Activated CD8-positive, alpha-beta memory T cell treated with anti-CD3 and anti-CD28 coated beads for 4 hours (primary cell): Measurements from ENCODE around the gene ENTREP3.
"Not testable (repeated sequence)": the region's sequence is repeated elsewhere in the genome, so short reads cannot be mapped to it uniquely, and the experiment has no call there.

ENCODE experiments used
- DNase-seq, 2 donors: peaks; one replicate each; pipeline ENCODE4 v3.0.0-alpha.2; 2020; ENCODE audit warnings: low read depth in 2 of 2

The ENTREP3 gene

GRCh38 chr1:155223047-155223446 lies 32.2 kb downstream of the ENTREP3 start:
- DNase-seq, result no peak

GRCh38 chr1:155220211-155220965 lies 34.9 kb downstream of the ENTREP3 start:
- not testable (repeated sequence) for DNase-seq

GRCh38 chr1:155219592-155220031 lies 35.7 kb downstream of the ENTREP3 start:
- no peak for DNase-seq

GRCh38 chr1:155218854-155219591 lies 36.3 kb downstream of the ENTREP3 start:
- no peak for DNase-seq

GRCh38 chr1:155214702-155215101 lies 40.6 kb downstream of the ENTREP3 start:
- DNase-seq, result not testable (repeated sequence)

GRCh38 chr1:155212051-155212440 lies 43.2 kb downstream of the ENTREP3 start:
- DNase-seq, result not testable (repeated sequence)

- DNase-seq, result not testable (repeated sequence)
Measured at GRCh38 chr1:155211381-155212050, 43.8 kb downstream of the ENTREP3 start.

- no peak for DNase-seq
Measured at GRCh38 chr1:155210314-155211104, 44.8 kb downstream of the ENTREP3 start.

GRCh38 chr1:155209312-155209721 lies 46.0 kb downstream of the ENTREP3 start:
- no peak for DNase-seq

- peak; percentile 76 to 83 for DNase-seq
Measured at GRCh38 chr1:155208541-155209311, 46.6 kb downstream of the ENTREP3 start, which contains the start of gene MTX1. MTX1 (plus strand) TSS chr1:155208695; CDS start chr1:155208805, 110 bp downstream.

- no peak for DNase-seq
Measured at GRCh38 chr1:155207806-155208540, 47.3 kb downstream of the ENTREP3 start, which contains the start of gene THBS3. THBS3 (minus strand) TSS chr1:155207897; CDS start chr1:155207876, 21 bp downstream.

GRCh38 chr1:155206891-155207805 lies 48.1 kb downstream of the ENTREP3 start:
- peak; percentile 78 to 83 for DNase-seq

- no peak for DNase-seq
Measured at GRCh38 chr1:155205969-155206593, 49.2 kb downstream of the ENTREP3 start.

GRCh38 chr1:155205035-155205434 lies 50.2 kb downstream of the ENTREP3 start:
- DNase-seq, result no peak

GRCh38 chr1:155202731-155203515 lies 52.4 kb downstream of the ENTREP3 start:
- DNase-seq, result no peak

GRCh38 chr1:155202198-155202597 lies 53.1 kb downstream of the ENTREP3 start:
- no peak for DNase-seq

GRCh38 chr1:155200920-155201319 lies 54.4 kb downstream of the ENTREP3 start:
- no peak for DNase-seq
